Endothelial cell of umbilical vein (primary cell): ENCODE measurements around the gene TSEN54. TPM values are rescaled to one million over a fixed set of nuclear protein-coding genes. Genes with fewer than 3 reads are reported as not detected.
"Not testable (repeated sequence)": the region's sequence is repeated elsewhere in the genome, so short reads cannot be mapped to it uniquely, and the experiment has no call there.

ENCODE experiments used
- BruUV-seq: library from RNA; stranded (reverse); fragments of 400-500 nt; replicated peaks from 2 replicates; lab custom pipeline; 2021; lab: Mats Ljungman, UMichigan
- CTCF ChIA-PET: fragments of 300-600, 350-600 bp; sonication (Branson Sonifier 250); formaldehyde crosslinking; loops from one replicate; lab custom pipeline; 2021; ENCODE audit warnings: antibody characterized with exemption, inconsistent platforms; lab: Charles Lee
- POLR2A ChIA-PET: fragments of 300-600, 350-600 bp; sonication (Branson Sonifier 250); formaldehyde crosslinking; loops from one replicate; lab custom pipeline; 2021; ENCODE audit warnings: antibody characterized with exemption, inconsistent platforms; lab: Charles Lee
- DNase-seq: peaks from one replicate; pipeline ENCODE4 v3.0.0-alpha.2; 2011; ENCODE audit warnings: low read depth, low spot score
- FAIRE-seq: peaks from 2 replicates; lab custom pipeline; 2011; peaks lifted over from hg19 to GRCh38; lab: Jason Lieb, UNC
- H2AFZ ChIP-seq: 2 replicates; pipeline ENCODE4 v1.6.0; 2012; ENCODE audit warnings: low read depth, low read length, control low read depth, inconsistent platforms
- H3K27ac ChIP-seq: 2 replicates; pipeline ENCODE4 v1.5.1; 2011; ENCODE audit warnings: low read depth, mild to moderate bottlenecking, control low read depth, low read length, moderate library complexity; ENCODE audit not compliant: insufficient read depth
- H3K27me3 ChIP-seq, 2 experiments: 2 replicates each; pipeline versions ENCODE4 v1.6.0 to v1.6.1; 2011; ENCODE audit warnings: low read length in 2 of 2, mixed read lengths in 1 of 2; ENCODE audit not compliant: control insufficient read depth in 2 of 2, insufficient read depth in 2 of 2
- H3K36me3 ChIP-seq, 2 experiments: 2 replicates in 1 of 2; 3 replicates in 1 of 2; pipeline ENCODE4 v1.5.1; 2011; ENCODE audit warnings: low read length in 2 of 2, mild to moderate bottlenecking in 1 of 2, moderate library complexity in 1 of 2; ENCODE audit not compliant: control insufficient read depth in 2 of 2, insufficient read depth in 2 of 2; ENCODE audit errors: extremely low read depth in 1 of 2
- H3K4me1 ChIP-seq: 3 replicates; pipeline ENCODE4 v1.5.1; 2011; ENCODE audit warnings: mild to moderate bottlenecking, low read length; ENCODE audit not compliant: control insufficient read depth, insufficient read depth; ENCODE audit errors: extremely low read depth
- H3K4me2 ChIP-seq: 2 replicates; pipeline ENCODE4 v1.6.1; 2011; ENCODE audit warnings: low read length, control low read depth, mixed read lengths; ENCODE audit not compliant: insufficient read depth
- H3K4me3 ChIP-seq, 3 experiments: fragments of 200-600 bp in 1 of 3; sonication (generic), shearing (Covaris generic) in 1 of 3; replicated peaks in 1 of 3; 2 replicates each; pipeline ENCODE4 v1.5.1; 2011 to 2016; ENCODE audit warnings: control low read depth in 3 of 3, low read length in 3 of 3, mild to moderate bottlenecking in 2 of 3, inconsistent platforms in 1 of 3, low read depth in 1 of 3, moderate library complexity in 1 of 3; ENCODE audit not compliant: insufficient read depth in 1 of 3
- H3K79me2 ChIP-seq: 2 replicates; pipeline ENCODE4 v1.6.0; 2012; ENCODE audit warnings: low read length, inconsistent platforms; ENCODE audit not compliant: control insufficient read depth, insufficient read depth
- H3K9ac ChIP-seq: replicated peaks from 2 replicates; pipeline ENCODE3; 2011; ENCODE audit warnings: low read length, control low read depth; ENCODE audit not compliant: insufficient read depth; ENCODE audit errors: extremely low read depth
- H3K9me1 ChIP-seq: replicated peaks from 3 replicates; pipeline ENCODE4 v1.6.0; 2011; ENCODE audit warnings: mild to moderate bottlenecking, low read length; ENCODE audit not compliant: control insufficient read depth, insufficient read depth; ENCODE audit errors: extremely low read depth
- H3K9me3 ChIP-seq: replicated peaks from 2 replicates; pipeline ENCODE4 v1.5.1; 2012; ENCODE audit warnings: low read length, inconsistent platforms; ENCODE audit not compliant: control insufficient read depth, insufficient read depth
- H4K20me1 ChIP-seq: replicated peaks from 2 replicates; pipeline ENCODE3; 2011; ENCODE audit warnings: mild to moderate bottlenecking, low read length; ENCODE audit not compliant: control insufficient read depth, insufficient read depth; ENCODE audit errors: extremely low read depth
- EZH2 ChIP-seq: IDR thresholded peaks from 2 replicates; pipeline ENCODE4 v1.6.1; 2012; ENCODE audit warnings: borderline replicate concordance, low read depth, mild to moderate bottlenecking, moderate library complexity, low read length, inconsistent platforms; ENCODE audit not compliant: severe bottlenecking
- FOS ChIP-seq: IDR thresholded peaks from 2 replicates; pipeline ENCODE4 v1.6.1; 2011; ENCODE audit warnings: mild to moderate bottlenecking, low read length, moderate library complexity, borderline replicate concordance; ENCODE audit not compliant: insufficient read depth
- GATA2 ChIP-seq: IDR thresholded peaks from 2 replicates; pipeline ENCODE4 v1.7.0; 2011; ENCODE audit warnings: low read depth, mild to moderate bottlenecking, moderate library complexity, mixed read lengths, low read length; ENCODE audit not compliant: insufficient read length, insufficient read depth
- JUN ChIP-seq: IDR thresholded peaks from 2 replicates; pipeline ENCODE4 v1.6.1; 2011; ENCODE audit warnings: borderline replicate concordance, low read depth; ENCODE audit not compliant: insufficient read length, insufficient read depth
- MYC ChIP-seq: IDR thresholded peaks from one replicate; pipeline ENCODE4 v1.6.1; 2011; ENCODE audit warnings: mild to moderate bottlenecking, low read depth, low read length
- POLR2A ChIP-seq: IDR thresholded peaks from 2 replicates; pipeline ENCODE4 v1.6.1; 2012; ENCODE audit warnings: low read depth, mild to moderate bottlenecking, control low read depth, low read length
- POLR2AphosphoS5 ChIP-seq: IDR thresholded peaks from 2 replicates; pipeline ENCODE4 v1.6.1; 2012; ENCODE audit warnings: low read depth, mild to moderate bottlenecking, control low read depth, low read length, moderate library complexity; ENCODE audit not compliant: insufficient read depth
- dilution Hi-C: fragments of 300-500 bp; cut with MboI; formaldehyde crosslinking; loops from one replicate; pipeline ENCODE4 v1.15.0; 2019; ENCODE audit warnings: low sequenced_read_pairs; ENCODE audit not compliant: extremely low pct_ligation_motif_present
- intact Hi-C: fragments of 100-400 bp; cut with micrococcal nuclease; formaldehyde crosslinking; loops from one replicate; pipeline ENCODE4 v1.10.0; 2022
- polyA plus RNA-seq, 4 experiments: library from polyadenylated mRNA; depleted of rRNA in 3 of 4; stranded (reverse) in 3 of 4; unstranded in 1 of 4; fragments of >200 nt; gene quantifications; 2 replicates each; pipeline versions ENCODE4 v1.2.1 to v1.2.3, GENCODE V29; 2011 to 2012; ENCODE audit warnings: missing spikeins in 1 of 4
- total RNA-seq: library from RNA; stranded (reverse); gene quantifications from 2 replicates; pipeline ENCODE4 v1.2.3, GENCODE V29; 2021
- TF ChIP-seq, protein P1 (sequence below): IDR thresholded peaks from 2 replicates; pipeline ENCODE4 v1.6.1; 2011; ENCODE audit not compliant: insufficient read depth, insufficient read length
- TF ChIP-seq, protein P2 (sequence below), 2 donors: IDR thresholded peaks; 1 replicate in 1 of 2; 2 replicates in 1 of 2; pipeline ENCODE4 v1.5.1; 2011; ENCODE audit warnings: low read length in 2 of 2, mild to moderate bottlenecking in 2 of 2, moderate library complexity in 2 of 2, control low read depth in 1 of 2, inconsistent platforms in 1 of 2, low read depth in 1 of 2; ENCODE audit not compliant: insufficient read depth in 1 of 2; ENCODE audit errors: extremely low read depth in 1 of 2

TSEN54 gene
- total and polyA plus RNA-seq, 2 donors (not counting 3 experiments of a cell fraction or from before 2014, with no cell fraction given) = 22.3 to 26.3 TPM

- Histone ChIP-seq H3K9ac (no peak overlapping the region), H3K9me3 (no peaks in the 10 kb centered on the region), H4K20me1 (no peaks in the 10 kb centered on the region), H3K4me1 (peaks cover 11% of the 10 kb centered on the region), H3K27ac (no peak overlapping the region), H3K4me2 (no peak overlapping the region), H2AFZ (no peak overlapping the region), H3K27me3 (no peaks in the 10 kb centered on the region), H3K4me3 (no peak overlapping the region), H3K79me2 (no peaks in the 10 kb centered on the region), H3K9me1 (no peaks in the 10 kb centered on the region), H3K36me3 (peaks cover 0 to 8% of the 10 kb centered on the region in 2 experiments)
- DNase-seq = no peak
- TF ChIP-seq, protein P1, sequence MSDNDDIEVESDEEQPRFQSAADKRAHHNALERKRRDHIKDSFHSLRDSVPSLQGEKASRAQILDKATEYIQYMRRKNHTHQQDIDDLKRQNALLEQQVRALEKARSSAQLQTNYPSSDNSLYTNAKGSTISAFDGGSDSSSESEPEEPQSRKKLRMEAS = no peak
- no peak for TF ChIP-seq EZH2
- TF ChIP-seq GATA2 = no peak
- no peak for TF ChIP-seq POLR2AphosphoS5
- no peak for TF ChIP-seq FOS
- no peak for TF ChIP-seq JUN
- no peak for TF ChIP-seq MYC
- TF ChIP-seq, protein P2, sequence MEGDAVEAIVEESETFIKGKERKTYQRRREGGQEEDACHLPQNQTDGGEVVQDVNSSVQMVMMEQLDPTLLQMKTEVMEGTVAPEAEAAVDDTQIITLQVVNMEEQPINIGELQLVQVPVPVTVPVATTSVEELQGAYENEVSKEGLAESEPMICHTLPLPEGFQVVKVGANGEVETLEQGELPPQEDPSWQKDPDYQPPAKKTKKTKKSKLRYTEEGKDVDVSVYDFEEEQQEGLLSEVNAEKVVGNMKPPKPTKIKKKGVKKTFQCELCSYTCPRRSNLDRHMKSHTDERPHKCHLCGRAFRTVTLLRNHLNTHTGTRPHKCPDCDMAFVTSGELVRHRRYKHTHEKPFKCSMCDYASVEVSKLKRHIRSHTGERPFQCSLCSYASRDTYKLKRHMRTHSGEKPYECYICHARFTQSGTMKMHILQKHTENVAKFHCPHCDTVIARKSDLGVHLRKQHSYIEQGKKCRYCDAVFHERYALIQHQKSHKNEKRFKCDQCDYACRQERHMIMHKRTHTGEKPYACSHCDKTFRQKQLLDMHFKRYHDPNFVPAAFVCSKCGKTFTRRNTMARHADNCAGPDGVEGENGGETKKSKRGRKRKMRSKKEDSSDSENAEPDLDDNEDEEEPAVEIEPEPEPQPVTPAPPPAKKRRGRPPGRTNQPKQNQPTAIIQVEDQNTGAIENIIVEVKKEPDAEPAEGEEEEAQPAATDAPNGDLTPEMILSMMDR (IDR thresholded peaks at IDR 0.05; ENCODE audit: extremely low read depth in 1 of 2, insufficient read depth in 1 of 2, low read depth in 1 of 2, low read length in 2 of 2) = no peak
- no peak for TF ChIP-seq POLR2A
- CTCF ChIA-PET = interaction anchor here (0.9 to 1.3 kb wide), 4 partner anchors 9 to 48 kb away, joined by 3 to 4 read pairs (median 3); no protein-coding TSS in a partner anchor
- no peak for FAIRE-seq
- no TSS peak for BruUV-seq
- intact Hi-C loops (loop anchor here (2.0 kb wide), 1 partner anchor 50 kb away; no protein-coding TSS in a partner anchor), dilution Hi-C loops (no loop called here)
- POLR2A ChIA-PET = no interaction called here
Observed at GRCh38 chr17:75476752-75477489, 39.4 kb upstream of the TSEN54 start.

DNA sequence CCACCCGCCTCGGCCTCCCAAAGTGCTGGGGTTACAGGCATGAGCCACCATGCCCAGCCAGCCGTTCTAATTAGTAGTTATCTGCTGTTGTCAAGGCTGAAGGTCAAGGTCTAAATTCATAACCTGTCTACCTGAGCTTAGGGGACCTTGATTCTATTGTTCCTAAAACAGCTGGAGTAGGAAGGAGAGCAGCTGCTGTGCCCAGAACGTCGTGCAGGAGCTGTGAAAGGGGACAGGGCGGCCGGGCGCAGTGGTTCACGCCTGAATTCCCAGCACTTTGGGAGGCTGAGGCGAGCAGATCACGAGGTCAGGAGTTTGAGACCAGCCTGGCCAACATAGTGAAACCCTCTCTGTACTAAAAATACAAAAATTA, 38.9 kb upstream of the TSEN54 start:
- H3K79me2 ChIP-seq, H3K4me3 ChIP-seq, FAIRE-seq, H3K36me3 ChIP-seq, H3K9ac ChIP-seq, BruUV-seq, H3K9me3 ChIP-seq, H3K4me2 ChIP-seq, H3K27me3 ChIP-seq, dilution Hi-C loops, H4K20me1 ChIP-seq, DNase-seq, H2AFZ ChIP-seq, H3K27ac ChIP-seq, H3K9me1 ChIP-seq: not testable (repeated sequence)
- intact Hi-C loops = loop anchor here (2.0 kb wide), 1 partner anchor 51 kb away; no protein-coding TSS in a partner anchor
- CTCF ChIA-PET = interaction anchor here (1.1 to 1.3 kb wide), 2 partner anchors 9 to 15 kb away, joined by 3 to 4 read pairs; no protein-coding TSS in a partner anchor
- POLR2A ChIA-PET = interaction anchor here (0.7 kb wide), 1 partner anchor 318 kb away, joined by 7 read pairs; no protein-coding TSS in a partner anchor
- H3K4me1 ChIP-seq = peaks cover 11% of the 10 kb centered on the region
